HK-2 (cell line): ENCODE results near the gene MFNG.

ENCODE experiments used
- DNase-seq: peaks from one replicate; pipeline ENCODE4 v3.0.0-alpha.2; 2018; ENCODE audit not compliant: unreplicated experiment

Gene MFNG

GRCh38 chr22:37511395-37512104 lies 25.4 kb upstream of the MFNG start:
- no peak for DNase-seq

- no peak for DNase-seq
These were observed 23.9 kb upstream of the MFNG start for GRCh38 chr22:37510091-37510490.

GRCh38 chr22:37509059-37509860 lies 23.1 kb upstream of the MFNG start:
- no peak for DNase-seq

- DNase-seq = no peak
These were observed 22.3 kb upstream of the MFNG start for GRCh38 chr22:37508431-37508992.

- DNase-seq = no peak
These were observed 21.5 kb upstream of the MFNG start for GRCh38 chr22:37507731-37508130.

- no peak for DNase-seq
These were observed 19.8 kb upstream of the MFNG start for GRCh38 chr22:37505989-37506388.

GRCh38 chr22:37505565-37505964 lies 19.4 kb upstream of the MFNG start:
- DNase-seq = no peak

DNA sequence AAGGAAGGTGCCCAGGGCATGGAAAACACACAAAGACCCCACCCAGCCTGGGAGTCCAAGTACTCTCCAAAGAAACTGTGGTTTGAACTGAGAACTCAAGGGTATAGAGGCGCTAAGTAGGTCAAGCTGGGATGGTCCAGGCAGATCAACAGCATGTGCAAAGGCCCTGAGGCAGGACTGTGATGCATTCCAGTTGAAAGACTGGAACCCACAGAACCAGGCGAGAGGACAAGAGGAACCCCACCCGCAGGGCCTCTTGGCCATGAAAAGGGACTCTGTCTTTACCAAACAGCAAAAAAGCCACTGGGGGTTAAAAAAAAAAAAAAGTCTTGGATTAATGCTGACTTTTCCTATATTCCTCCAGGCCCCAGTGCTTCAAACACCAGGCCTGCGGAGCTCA lies 18.8 kb upstream of the MFNG start:
- DNase-seq = no peak

GRCh38 chr22:37503850-37504249 lies 17.7 kb upstream of the MFNG start:
- no peak for DNase-seq

DNA sequence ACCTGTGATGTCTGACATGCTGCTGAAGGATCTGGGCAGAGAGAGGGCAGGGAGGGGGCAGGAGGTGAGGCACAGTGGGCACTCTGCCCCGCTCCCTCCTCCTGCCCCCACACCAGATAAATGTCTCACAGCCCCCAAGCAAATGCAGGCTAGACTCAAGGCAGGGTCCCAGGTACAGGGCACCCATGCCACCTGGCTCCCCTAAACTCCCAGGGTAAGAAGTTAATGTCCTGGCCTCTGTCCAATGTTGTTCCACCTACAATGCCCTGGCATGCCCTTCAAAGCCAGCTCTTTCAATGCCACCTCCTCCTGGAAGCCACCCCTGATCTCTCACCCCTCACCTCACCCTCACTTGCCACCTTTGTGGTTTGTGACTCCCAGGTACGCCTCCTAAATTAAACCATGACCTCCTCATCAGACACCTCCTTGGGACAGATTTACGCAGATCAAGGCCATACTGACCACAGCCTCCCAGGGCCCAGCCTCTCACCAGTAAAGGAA lies 17.0 kb upstream of the MFNG start:
- no peak for DNase-seq

DNA sequence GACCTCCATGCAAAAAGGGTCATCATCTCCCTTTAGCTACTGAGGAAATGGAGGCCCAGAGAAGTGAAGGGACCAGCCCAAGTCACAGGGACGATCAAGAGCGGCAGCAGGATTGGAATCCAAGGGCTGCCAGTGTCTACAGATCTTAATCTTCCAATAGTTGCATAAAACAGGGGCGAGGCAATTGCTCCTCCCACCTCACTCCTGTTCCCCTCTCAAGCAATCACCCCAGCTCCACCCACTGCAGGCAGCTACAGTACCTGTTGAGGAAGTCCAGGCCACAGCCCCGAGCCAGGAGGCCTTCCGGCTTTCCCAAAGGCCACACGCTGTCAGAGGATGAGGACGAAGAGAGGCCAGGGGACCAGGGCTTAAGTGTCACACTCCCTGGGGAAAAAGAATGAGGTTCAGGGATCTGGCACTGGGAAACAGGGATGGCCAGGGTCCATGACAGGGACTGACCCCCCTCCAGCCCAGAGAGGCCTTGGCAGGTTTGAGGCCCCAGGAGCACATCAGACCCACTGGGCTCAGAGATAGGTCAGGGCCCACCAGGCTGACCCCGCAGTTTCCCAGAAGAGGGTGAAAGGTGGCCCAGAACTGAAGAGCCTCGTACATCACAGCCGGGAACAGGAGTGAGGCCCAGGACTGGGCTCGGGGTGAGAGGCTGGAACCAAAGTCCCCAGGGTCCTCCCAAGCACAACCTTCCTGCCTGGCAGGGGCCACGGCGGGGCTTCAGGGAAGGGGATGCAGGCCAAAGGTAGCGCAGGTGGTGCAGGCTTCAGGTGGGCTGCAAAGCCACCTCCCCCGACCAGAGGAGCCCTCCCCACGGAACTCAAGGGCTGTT lies 16.4 kb upstream of the MFNG start:
- DNase-seq = peak; percentile 43

GRCh38 chr22:37501610-37502341 lies 15.6 kb upstream of the MFNG start:
- peak; percentile 84 for DNase-seq

DNA sequence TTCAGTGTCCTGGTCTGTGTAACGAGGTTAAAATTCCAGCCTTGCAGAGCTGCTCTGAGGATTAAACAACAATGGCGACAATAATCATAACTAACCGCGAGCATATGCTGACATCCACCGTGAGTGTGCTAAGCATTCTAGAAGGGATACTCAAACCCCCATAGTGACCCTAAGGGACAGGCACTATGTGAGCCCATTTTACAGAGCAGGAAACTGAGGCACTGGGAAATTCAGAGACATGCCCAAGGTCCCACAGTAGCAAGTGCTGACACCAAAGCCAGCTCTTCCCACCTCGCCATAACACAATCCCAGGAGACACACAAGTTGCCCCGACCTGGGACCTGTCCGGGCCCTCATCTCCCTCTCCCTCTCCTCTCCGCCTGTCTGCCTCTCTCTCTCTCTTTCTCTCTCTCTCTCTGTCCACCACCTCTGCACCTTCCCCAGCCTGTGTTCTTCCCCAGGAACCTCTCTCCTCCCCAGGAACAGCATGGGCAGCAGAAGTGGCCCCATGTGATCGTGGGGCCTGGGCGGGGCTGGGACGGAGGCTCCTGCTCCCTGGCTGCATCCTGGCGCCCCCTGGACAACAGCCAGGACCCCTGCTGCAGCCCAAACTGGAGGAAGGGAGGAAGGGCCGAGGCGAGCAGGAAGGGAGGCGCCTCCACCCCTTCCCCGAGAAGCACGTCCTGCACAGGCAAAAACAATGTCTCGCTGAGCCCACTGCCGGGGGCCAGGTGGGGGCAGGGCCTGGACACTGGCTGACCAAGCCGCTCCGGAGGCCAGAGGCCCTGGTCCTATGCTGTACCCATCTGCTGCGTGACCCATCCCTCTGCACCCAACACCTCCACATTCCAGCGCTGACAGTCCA lies 14.8 kb upstream of the MFNG start:
- peak; percentile 72 for DNase-seq

DNA sequence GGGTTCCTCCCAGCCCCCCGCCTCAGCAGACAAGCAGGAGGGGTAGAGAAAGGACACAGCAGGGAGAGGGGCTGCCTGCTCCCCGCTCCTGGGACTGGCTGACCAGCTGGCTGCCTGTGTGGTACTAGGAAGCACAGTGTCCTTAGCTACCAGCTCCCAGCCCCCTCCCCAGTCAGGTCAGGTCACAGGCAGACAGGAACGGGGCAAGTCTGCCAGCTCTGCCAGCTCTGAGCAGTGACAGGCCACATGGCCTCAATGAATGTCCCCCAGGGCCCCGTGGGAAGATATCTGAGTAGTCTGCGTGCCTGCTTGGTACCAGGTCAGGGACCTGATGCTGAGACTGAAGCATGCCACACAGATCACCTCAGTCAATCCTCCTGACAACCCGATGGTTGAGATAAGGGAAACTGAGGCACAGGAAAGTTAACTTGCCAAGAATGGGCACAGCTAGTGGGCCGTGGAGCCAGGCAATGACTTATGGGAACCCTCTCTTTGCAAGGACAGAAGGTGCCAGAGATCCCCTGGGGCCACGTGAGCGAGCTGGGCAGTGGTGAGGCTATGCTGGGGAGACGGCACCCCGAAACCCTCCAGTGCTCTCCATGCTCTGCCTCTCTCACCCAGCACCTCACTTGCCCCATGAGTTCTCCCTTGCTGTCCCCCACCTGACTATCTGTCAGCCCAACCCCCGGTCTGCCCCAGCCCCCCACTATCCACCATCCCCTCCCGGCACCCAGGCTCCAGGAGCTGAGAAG lies 13.8 kb upstream of the MFNG start:
- no peak for DNase-seq

DNA sequence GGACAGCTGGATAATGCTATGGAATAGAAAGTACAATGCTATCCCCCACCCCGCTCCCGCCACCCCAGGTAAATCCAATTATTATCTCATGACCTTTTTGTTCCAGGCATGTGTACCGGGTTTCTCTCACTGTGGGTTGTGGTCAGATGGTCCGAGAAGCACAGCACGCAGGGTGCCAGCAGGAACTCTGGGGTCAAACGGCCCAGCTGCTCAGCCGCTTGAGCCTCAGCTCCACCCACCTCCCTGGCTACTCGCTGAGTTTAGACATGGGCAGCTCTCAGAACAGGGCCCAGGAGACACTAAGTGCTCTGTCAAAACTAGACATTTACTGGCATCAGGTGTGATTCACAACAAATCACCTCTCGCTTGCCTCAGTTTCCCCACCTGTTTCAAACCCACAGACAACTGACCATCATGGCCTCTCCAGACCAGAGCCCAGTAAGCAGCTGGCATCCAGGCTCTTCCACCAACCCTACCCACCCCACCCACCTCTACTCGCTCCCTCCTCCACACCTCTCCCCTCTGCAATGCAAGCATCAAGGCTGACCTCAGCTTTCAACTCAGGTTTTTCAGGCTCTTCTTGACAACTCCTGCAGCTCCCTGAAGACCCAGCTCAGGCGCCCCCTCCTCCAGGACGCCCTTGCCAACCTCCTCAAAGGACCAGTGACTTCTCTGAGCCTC lies 13.0 kb upstream of the MFNG start:
- DNase-seq = peak; percentile 45

- DNase-seq = peak; percentile 33
These were observed 12.2 kb upstream of the MFNG start for GRCh38 chr22:37498289-37498909.

DNA sequence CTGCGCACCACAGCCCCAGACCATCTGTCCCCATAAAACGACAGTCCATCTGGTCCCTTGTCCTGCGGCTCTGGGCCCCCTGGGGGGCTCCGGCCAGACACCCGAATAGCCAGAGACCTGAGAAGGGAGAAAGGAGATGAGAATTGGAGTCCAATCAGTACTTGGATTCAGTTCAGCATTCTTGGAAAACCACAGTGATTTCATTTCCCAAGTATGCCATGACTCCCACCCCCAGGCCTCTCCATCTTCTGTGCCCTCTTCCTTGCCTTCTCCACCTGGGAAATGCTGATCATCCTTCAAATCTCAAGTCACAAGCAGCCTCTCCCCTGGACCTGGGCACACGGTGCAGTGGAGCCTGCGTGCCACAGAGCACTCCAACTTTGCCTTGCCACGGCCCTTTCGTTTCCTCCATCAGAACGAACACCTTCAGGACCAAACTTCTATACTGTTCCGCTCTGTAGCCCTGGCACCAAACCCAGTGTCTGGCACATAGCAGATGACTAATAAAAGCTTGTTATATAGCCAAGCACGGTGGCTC lies 10.9 kb upstream of the MFNG start:
- DNase-seq = peak; percentile 85

DNA sequence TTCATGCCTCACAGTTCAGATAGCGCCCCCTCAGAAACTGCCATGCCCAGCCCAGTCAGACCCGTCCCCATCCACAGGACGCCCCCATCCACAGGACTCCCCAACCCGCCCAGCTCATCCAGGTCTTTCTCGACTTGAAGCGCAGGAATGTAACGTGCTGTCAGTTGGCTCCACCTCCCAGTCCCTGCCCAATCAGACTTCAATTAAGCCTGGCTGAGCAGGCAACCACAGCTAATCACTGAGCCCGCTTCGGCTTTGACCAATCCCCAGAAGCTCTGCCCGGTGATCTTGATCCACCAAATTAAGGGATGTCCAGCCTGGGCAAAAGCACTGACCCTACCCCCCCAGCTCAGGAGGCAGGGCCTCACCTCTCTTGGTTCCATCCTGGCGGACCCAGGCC lies 10.5 kb upstream of the MFNG start:
- peak; percentile 87 for DNase-seq
